ENCODE results near the gene TRAF3.

Gene TRAF3, protein sequence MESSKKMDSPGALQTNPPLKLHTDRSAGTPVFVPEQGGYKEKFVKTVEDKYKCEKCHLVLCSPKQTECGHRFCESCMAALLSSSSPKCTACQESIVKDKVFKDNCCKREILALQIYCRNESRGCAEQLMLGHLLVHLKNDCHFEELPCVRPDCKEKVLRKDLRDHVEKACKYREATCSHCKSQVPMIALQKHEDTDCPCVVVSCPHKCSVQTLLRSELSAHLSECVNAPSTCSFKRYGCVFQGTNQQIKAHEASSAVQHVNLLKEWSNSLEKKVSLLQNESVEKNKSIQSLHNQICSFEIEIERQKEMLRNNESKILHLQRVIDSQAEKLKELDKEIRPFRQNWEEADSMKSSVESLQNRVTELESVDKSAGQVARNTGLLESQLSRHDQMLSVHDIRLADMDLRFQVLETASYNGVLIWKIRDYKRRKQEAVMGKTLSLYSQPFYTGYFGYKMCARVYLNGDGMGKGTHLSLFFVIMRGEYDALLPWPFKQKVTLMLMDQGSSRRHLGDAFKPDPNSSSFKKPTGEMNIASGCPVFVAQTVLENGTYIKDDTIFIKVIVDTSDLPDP

DNA sequence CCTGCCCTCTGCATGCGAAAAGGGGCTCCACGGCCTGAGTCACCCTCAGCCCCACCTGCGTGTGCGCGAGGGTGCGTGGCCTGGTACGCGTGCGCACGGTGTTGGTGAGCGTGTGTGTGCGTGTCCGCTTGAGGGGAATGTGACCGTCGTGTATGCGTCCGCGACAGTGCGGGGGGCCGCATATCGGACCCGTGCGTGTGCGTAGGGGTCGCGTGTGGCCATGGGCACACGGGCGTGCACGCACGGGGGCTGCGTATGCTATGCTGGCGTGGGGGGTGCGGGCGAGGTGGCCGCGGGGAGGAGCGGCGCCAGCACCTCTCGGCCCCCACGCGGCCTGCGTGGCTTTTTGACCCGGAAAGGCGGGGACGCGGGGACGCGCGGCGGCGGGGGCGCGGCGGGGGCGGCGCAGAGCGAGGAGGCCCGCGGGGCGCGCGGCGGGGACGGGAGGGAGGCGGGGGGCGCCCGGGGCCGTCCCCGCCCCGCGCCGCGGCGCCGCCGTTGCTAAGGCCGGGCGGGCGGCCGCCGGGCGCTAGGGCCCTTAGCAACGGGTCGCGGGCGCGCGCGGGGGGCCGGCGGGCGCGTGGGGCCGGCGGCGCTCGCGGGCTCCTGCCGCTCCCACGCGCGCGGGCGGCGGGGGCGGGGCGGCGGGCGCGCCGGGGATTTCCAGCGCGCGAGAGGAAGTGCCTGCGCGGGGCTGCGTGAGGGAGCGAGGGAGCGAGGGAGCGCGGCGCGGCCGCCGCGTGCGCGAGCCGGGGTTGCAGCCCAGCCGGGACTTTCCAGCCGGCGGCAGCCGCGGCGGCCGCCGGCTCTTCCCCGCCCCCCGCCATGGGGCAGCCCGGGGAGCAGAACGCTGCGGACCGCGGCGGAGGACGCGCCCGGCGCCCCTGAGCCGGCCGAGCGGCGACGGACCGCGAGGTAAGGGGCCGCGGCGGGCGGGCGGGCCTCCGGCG lies at the start of gene TRAF3:
TRAF3 (plus strand) TSS at position 689 of the 950 bp plus-strand sequence. CDS start 92,753 bp downstream, outside the sequence.
- peak; percentile 73 to 77 for ATAC-seq

GRCh38 chr14:102728501-102728900 lies 48.7 kb upstream of the TRAF3 start:
- no peak for ATAC-seq

DNA sequence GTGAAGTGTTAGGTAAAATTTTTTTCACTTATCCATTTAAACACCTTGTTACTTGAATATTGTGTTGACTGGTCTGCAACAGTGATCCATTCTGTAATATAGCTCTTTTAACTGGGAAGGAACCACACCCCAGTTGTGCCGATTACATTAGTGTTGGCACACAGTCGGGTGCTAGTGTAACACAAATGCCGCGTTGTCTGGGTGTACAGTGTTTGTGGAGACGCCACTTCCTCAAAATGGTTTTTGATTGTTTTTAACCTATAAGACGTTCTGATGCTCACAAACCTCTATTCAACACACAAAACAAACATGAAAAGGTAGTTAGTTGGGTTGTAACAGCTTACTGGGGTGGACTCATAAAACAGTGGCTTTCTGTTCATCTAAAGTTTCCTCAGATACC lies 48.0 kb upstream of the TRAF3 start:
- no peak for ATAC-seq

DNA sequence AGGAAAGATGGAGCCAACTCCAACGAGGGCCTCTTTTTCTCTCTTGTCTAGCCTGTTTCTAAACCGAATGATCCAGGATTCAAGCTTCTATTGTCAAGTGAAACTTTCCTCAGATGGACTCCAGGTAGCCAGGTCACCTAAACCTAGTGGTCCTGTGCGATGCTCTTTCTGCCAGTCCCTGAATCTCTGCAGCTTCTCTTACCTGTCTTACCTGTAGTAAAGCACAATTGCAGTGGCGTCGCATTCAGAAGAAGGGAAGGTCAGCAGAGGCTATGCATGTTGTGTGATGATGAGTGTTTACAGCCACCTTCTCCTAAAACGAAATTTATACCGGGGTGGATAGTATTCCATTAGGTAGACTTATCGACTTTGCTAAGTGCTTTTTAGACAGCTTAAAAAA lies 47.4 kb upstream of the TRAF3 start:
- ATAC-seq: no peak

- no peak for ATAC-seq
These were observed 46.0 kb upstream of the TRAF3 start for GRCh38 chr14:102731101-102731870.

DNA sequence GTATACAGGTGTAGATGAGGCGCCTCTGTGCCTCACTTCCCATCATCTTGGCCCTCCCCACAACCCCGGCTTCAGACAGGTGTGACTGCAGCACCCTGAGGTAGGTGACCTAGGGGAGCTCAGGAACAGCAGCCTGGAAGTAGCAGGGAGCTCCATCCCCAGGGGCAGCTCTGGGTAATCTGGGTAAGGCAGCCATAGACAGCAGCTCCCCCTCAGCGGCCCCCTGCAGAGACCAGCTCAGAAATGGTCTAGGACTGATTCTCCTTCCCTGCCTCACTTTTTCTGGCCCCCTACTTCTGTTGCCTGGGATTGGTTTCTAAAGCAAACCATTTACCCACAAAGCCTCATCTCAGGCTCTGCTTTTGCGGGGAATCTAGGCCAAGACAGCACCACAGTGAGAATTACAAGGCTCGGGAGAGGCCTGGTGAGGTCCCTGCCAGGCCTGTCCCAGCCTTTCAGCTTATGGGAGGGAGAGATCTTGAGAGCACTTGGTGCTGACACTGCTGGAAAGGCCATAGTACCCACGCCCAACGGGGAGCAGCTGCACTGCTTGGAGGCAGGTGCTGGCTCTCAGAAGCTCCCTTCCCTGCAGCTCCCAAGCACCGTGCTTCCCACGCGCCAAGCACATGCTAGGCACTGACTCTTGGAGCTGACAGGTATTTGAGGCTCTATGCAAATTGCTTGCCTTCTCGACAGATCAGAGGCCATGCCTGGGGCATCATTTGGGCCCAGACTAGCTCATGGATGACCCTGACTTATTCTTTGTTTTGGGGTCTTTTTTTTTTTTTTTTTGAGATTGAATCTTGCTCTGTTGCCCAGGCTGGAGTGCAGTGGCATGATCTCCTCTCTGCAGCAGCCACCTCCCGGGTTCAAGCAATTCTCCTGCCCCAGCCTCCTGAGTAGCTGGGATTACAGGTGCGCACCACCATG lies 45.1 kb upstream of the TRAF3 start:
- no peak for ATAC-seq

DNA sequence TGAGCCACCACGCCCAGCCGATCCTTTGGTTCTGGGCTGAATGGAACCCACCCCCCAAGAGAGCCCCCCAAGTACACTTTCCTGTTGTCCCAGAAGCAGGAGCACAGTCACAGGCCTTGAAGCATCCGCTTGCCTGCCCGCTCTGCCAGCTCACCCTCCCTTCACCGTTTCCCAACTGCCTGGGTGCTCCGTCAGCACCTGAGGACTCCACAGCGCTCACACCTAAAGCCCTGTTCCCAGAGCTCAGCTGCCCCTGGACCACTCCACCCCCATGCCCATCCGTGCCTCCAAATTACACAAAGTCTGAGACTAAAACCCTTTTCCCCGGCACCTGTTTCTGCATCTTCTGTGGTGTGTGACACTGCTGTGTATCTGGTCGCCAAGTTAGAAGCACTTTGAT lies 44.3 kb upstream of the TRAF3 start:
- no peak for ATAC-seq

DNA sequence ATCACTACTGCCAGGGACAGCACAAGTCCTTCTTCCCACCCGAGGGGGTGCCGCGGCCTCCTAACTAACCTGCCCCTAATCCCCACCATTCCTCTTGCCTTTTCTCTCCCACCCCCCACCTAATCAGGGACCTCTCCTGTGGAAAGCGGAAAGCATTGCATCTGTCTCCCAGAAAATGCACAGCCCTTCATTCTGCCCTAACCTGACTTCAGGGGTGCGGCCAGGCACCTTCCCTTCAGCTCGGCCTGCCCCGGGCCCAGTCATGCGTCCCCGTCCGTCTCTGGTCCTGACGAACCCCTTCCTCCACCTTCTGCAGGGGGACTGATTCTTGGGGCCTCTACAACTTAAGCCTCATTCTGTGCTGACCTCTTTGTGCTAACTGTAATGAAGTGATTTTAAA lies 43.9 kb upstream of the TRAF3 start:
- ATAC-seq: no peak

GRCh38 chr14:102734436-102734835 lies 42.8 kb upstream of the TRAF3 start:
- no peak for ATAC-seq

GRCh38 chr14:102736956-102737355 lies 40.3 kb upstream of the TRAF3 start:
- ATAC-seq: no peak

GRCh38 chr14:102737402-102738372 lies 39.6 kb upstream of the TRAF3 start:
- ATAC-seq: no peak

- no peak for ATAC-seq
These were observed 38.7 kb upstream of the TRAF3 start for GRCh38 chr14:102738373-102739189.

GRCh38 chr14:102739190-102739469 lies 38.1 kb upstream of the TRAF3 start:
- ATAC-seq: no peak

DNA sequence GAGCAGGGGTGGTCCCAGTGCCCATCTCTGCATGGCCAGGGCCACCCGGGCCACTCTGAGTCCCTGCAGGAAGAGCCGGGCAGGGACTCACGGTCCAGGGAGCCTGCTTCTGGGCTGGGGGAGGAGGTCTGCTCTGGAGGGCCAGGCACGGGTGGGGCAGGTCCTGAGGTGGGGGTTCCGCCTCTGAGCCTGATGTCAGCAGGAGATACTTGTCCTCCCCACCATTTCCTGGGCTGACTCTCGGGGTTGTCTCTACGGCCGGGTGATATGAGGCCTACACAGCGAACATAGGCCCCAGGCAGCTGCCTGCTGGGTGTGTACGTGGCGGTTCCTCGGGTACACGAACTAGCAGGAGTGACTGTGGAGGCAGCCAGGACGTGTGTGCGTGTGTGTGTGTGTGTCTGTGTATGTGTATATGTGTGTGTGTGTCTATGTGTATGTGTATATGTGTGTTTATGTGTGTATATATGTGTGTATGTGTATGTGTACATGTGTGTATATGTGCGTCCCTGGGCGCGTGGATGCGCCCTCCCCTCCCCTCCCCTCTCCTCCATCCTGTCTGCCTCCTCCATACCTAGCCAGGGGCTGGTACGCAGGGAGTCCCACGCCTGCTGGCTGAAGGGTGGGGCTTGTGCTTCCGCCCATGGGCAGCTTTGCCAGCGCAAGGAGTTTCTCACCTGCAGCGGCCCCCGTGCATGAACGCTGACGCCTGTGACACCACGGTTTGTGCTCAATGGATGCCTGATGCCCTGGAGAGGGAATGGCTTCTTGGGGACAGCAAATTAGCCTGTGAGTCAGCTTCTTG lies 30.4 kb upstream of the TRAF3 start:
- ATAC-seq: no peak

DNA sequence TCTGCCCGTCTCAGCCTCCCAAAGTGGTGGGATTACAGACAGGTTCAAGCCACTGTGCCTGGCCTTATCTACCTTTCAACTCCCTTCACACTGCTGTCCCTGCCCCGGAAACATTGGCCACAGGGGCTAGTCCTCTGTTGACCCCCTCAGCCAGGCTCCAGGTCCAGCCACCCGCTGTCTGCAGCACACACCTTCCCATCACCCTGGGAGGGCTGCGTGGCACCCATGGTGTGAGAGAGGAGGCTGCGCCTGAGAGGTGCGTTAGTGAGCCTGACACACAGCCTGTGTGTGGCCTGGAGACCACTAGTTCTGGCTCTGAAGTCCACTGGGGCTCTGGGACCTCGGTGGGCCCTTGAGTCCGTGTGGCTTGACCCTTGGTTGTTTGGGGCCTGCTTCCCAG lies 28.4 kb upstream of the TRAF3 start:
- no peak for ATAC-seq

DNA sequence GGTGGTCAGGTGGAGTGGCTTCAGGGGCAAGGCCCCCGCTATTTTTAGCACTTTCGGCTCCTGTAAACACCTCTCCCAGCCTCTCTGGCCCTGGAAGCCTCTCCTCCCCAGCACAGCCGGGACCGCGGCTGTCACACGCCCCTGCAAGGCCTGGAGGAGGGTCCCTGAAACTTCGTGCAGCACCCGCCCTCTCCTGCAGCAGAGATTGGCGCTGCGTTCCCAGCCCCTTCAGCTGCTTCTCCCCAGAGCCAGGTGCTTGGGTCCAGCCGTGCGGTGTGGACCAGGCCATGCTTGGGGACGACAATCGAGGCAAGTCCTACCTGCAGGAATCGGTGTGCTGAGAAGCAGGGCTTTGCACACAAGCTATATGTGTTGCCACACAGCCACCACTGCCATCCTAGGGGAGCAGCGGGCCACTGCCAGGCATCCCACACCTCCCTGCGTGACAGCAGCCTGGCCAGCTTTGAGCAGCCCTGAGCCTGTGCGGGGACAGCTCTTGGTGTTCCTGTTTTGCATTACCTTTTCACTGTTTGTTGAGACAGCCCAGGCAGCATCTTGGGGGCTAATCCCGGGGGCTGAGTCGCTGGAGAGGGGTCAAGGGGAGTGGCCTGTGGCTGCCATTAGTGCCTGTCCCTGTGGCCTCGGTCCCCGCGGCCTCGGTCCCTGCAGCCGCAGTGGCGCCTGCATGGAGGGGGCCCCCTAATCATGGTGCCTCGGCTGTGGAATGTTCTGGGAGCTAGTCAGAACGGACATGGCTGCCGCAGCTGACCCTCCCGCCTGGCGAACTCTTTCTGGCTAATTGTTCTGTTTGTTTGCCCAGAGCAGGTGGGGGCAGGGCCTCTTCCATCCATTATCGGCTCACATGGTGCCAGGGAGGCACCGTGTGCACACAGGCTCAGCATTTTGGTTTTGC lies 27.6 kb upstream of the TRAF3 start:
- ATAC-seq: no peak

DNA sequence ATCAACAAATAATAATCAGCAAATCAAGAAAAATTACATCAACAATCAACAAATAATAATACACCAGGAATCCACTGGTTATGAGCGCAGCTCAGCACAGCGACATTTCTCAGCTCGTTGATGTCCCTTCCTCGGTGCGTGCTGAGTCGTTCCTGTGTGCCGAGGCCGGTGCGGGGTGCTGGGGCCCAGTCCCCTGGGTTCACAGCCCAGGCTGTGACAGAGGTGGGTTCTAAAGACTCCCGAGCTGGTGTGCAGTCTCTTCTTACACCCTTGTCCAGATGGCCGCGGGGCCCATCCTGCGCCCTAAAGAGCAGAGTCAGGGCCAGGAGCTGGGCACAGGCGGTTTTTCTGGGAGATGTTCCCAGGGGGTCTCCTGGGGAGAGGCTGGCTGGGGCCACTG lies 26.9 kb upstream of the TRAF3 start:
- no peak for ATAC-seq

- ATAC-seq: no peak
These were observed 26.2 kb upstream of the TRAF3 start for GRCh38 chr14:102751088-102751487.

All from activated CD4-positive, CD25-positive, alpha-beta regulatory T cell treated with anti-CD3 and anti-CD28 coated beads, Interleukin-2, amount 50 U/mL, for 24 hours (primary cell).